ENCODE data around the gene PLEKHN1.
"Not testable (repeated sequence)": the region's sequence is repeated elsewhere in the genome, so short reads cannot be mapped to it uniquely, and the experiment has no call there.

Gene PLEKHN1

GRCh38 chr1:975365-975764 is 9.1 kb downstream of the PLEKHN1 start:
- H3K9me3 ChIP-seq (ENCODE audit: control insufficient read depth, insufficient read depth, low read length): no peaks in the 10 kb centered on the region
- H3K4me3 ChIP-seq (ENCODE audit: low read depth, low read length): no peak overlapping the region
- no peaks in the 10 kb centered on the region for H3K36me3 ChIP-seq (ENCODE audit: control insufficient read depth, insufficient read depth, low read length)
- peaks cover 2% of the 10 kb centered on the region for H3K4me1 ChIP-seq (ENCODE audit: control insufficient read depth, insufficient read depth, low read length)
- H3K9ac ChIP-seq (ENCODE audit: low read depth, low read length): no peak overlapping the region
- H3K27me3 ChIP-seq (ENCODE audit: control insufficient read depth, insufficient read depth, low read length): peaks cover 9% of the 10 kb centered on the region

GRCh38 chr1:975896-976683 is 9.8 kb downstream of the PLEKHN1 start:
- no peak overlapping the region for H3K4me3 ChIP-seq (ENCODE audit: low read depth, low read length)
- peaks cover 2% of the 10 kb centered on the region for H3K4me1 ChIP-seq (ENCODE audit: control insufficient read depth, insufficient read depth, low read length)
- H3K9ac ChIP-seq (ENCODE audit: low read depth, low read length): no peak overlapping the region
- H3K36me3 ChIP-seq (ENCODE audit: control insufficient read depth, insufficient read depth, low read length): no peaks in the 10 kb centered on the region
- H3K27me3 ChIP-seq (ENCODE audit: control insufficient read depth, insufficient read depth, low read length): peaks cover 9% of the 10 kb centered on the region
- no peaks in the 10 kb centered on the region for H3K9me3 ChIP-seq (ENCODE audit: control insufficient read depth, insufficient read depth, low read length)

- H3K4me3 ChIP-seq (ENCODE audit: low read depth, low read length); H3K4me1 ChIP-seq (ENCODE audit: control insufficient read depth, insufficient read depth, low read length); H3K9ac ChIP-seq (ENCODE audit: low read depth, low read length); H3K9me3 ChIP-seq (ENCODE audit: control insufficient read depth, insufficient read depth, low read length); H3K36me3 ChIP-seq (ENCODE audit: control insufficient read depth, insufficient read depth, low read length): not testable (repeated sequence)
- H3K27me3 ChIP-seq (ENCODE audit: control insufficient read depth, insufficient read depth, low read length): peaks cover 11% of the 10 kb centered on the region
These were observed 10.5 kb downstream of the PLEKHN1 start for GRCh38 chr1:976791-977190.

GRCh38 chr1:978069-978834 is 12.0 kb downstream of the PLEKHN1 start:
- Histone ChIP-seq H3K27me3 (ENCODE audit: control insufficient read depth, insufficient read depth, low read length) (peaks cover 19% of the 10 kb centered on the region), H3K36me3 (ENCODE audit: control insufficient read depth, insufficient read depth, low read length) (no peaks in the 10 kb centered on the region), H3K4me3 (ENCODE audit: low read depth, low read length) (no peak overlapping the region), H3K9ac (ENCODE audit: low read depth, low read length) (no peak overlapping the region), H3K4me1 (ENCODE audit: control insufficient read depth, insufficient read depth, low read length) (peaks cover 2% of the 10 kb centered on the region), H3K9me3 (ENCODE audit: control insufficient read depth, insufficient read depth, low read length) (no peaks in the 10 kb centered on the region)

- H3K9me3 ChIP-seq (ENCODE audit: control insufficient read depth, insufficient read depth, low read length): no peaks in the 10 kb centered on the region
- peaks cover 22% of the 10 kb centered on the region for H3K27me3 ChIP-seq (ENCODE audit: control insufficient read depth, insufficient read depth, low read length)
- no peak overlapping the region for H3K9ac ChIP-seq (ENCODE audit: low read depth, low read length)
- H3K4me1 ChIP-seq (ENCODE audit: control insufficient read depth, insufficient read depth, low read length): peaks cover 2% of the 10 kb centered on the region
- no peaks in the 10 kb centered on the region for H3K36me3 ChIP-seq (ENCODE audit: control insufficient read depth, insufficient read depth, low read length)
- no peak overlapping the region for H3K4me3 ChIP-seq (ENCODE audit: low read depth, low read length)
These were observed 12.8 kb downstream of the PLEKHN1 start for GRCh38 chr1:978835-979743.

GRCh38 chr1:979744-980072 is 13.4 kb downstream of the PLEKHN1 start:
- peaks cover 2% of the 10 kb centered on the region for H3K4me1 ChIP-seq (ENCODE audit: control insufficient read depth, insufficient read depth, low read length)
- peaks cover 19% of the 10 kb centered on the region for H3K27me3 ChIP-seq (ENCODE audit: control insufficient read depth, insufficient read depth, low read length)
- H3K9ac ChIP-seq (ENCODE audit: low read depth, low read length): no peak overlapping the region
- H3K36me3 ChIP-seq (ENCODE audit: control insufficient read depth, insufficient read depth, low read length): no peaks in the 10 kb centered on the region
- no peaks in the 10 kb centered on the region for H3K9me3 ChIP-seq (ENCODE audit: control insufficient read depth, insufficient read depth, low read length)
- H3K4me3 ChIP-seq (ENCODE audit: low read depth, low read length): no peak overlapping the region

- H3K4me3 ChIP-seq (ENCODE audit: low read depth, low read length): no peak overlapping the region
- peaks cover 2% of the 10 kb centered on the region for H3K4me1 ChIP-seq (ENCODE audit: control insufficient read depth, insufficient read depth, low read length)
- H3K27me3 ChIP-seq (ENCODE audit: control insufficient read depth, insufficient read depth, low read length): peaks cover 22% of the 10 kb centered on the region
- no peaks in the 10 kb centered on the region for H3K9me3 ChIP-seq (ENCODE audit: control insufficient read depth, insufficient read depth, low read length)
- H3K36me3 ChIP-seq (ENCODE audit: control insufficient read depth, insufficient read depth, low read length): no peaks in the 10 kb centered on the region
- H3K9ac ChIP-seq (ENCODE audit: low read depth, low read length): no peak overlapping the region
These were observed 13.9 kb downstream of the PLEKHN1 start for GRCh38 chr1:980137-980571.

GRCh38 chr1:980602-981395 is 14.5 kb downstream of the PLEKHN1 start:
- H3K27me3 ChIP-seq (ENCODE audit: control insufficient read depth, insufficient read depth, low read length): peaks cover 28% of the 10 kb centered on the region
- H3K36me3 ChIP-seq (ENCODE audit: control insufficient read depth, insufficient read depth, low read length): no peaks in the 10 kb centered on the region
- H3K9me3 ChIP-seq (ENCODE audit: control insufficient read depth, insufficient read depth, low read length): no peaks in the 10 kb centered on the region
- no peak overlapping the region for H3K4me3 ChIP-seq (ENCODE audit: low read depth, low read length)
- H3K4me1 ChIP-seq (ENCODE audit: control insufficient read depth, insufficient read depth, low read length): peaks cover under 1% of the 10 kb centered on the region
- no peak overlapping the region for H3K9ac ChIP-seq (ENCODE audit: low read depth, low read length)

- H3K36me3 ChIP-seq (ENCODE audit: control insufficient read depth, insufficient read depth, low read length): no peaks in the 10 kb centered on the region
- H3K4me1 ChIP-seq (ENCODE audit: control insufficient read depth, insufficient read depth, low read length): no peaks in the 10 kb centered on the region
- peaks cover 32% of the 10 kb centered on the region for H3K27me3 ChIP-seq (ENCODE audit: control insufficient read depth, insufficient read depth, low read length)
- no peak overlapping the region for H3K9ac ChIP-seq (ENCODE audit: low read depth, low read length)
- H3K9me3 ChIP-seq (ENCODE audit: control insufficient read depth, insufficient read depth, low read length): no peaks in the 10 kb centered on the region
- H3K4me3 ChIP-seq (ENCODE audit: low read depth, low read length): no peak overlapping the region
These were observed 15.2 kb downstream of the PLEKHN1 start for GRCh38 chr1:981491-981954.

- Histone ChIP-seq H3K27me3 (ENCODE audit: control insufficient read depth, insufficient read depth, low read length) (peaks cover 33% of the 10 kb centered on the region), H3K4me3 (ENCODE audit: low read depth, low read length) (no peak within 1 kb of the TSS), H3K9ac (ENCODE audit: low read depth, low read length) (no peak within 1 kb of the TSS), H3K36me3 (ENCODE audit: control insufficient read depth, insufficient read depth, low read length) (no peaks in the 10 kb centered on the region), H3K4me1 (ENCODE audit: control insufficient read depth, insufficient read depth, low read length) (no peaks in the 10 kb centered on the region), H3K9me3 (ENCODE audit: control insufficient read depth, insufficient read depth, low read length) (no peaks in the 10 kb centered on the region)
These were observed 15.8 kb downstream of the PLEKHN1 start, which contains the start of gene PERM1 for GRCh38 chr1:981955-982558. Gene PERM1, minus strand, starts transcription at chr1:982093. Its CDS starts 1,064 bp downstream, at chr1:981029.
